Esophagus (tissue), 2 donors: ENCODE results near the gene ARHGEF4. TPM values are rescaled to one million over a fixed set of nuclear protein-coding genes. Genes with fewer than 3 reads are reported as not detected.
A peak's percentile ranks its signal among the peaks of the same experiment; 100 is the strongest.

Source experiments
- H3K27ac ChIP-seq, 2 donors: one replicate each; pipeline ENCODE4 v1.5.1; 2013; ENCODE audit warnings: low read depth in 2 of 2, mild to moderate bottlenecking in 2 of 2, inconsistent platforms in 1 of 2, low read length in 1 of 2, moderate library complexity in 1 of 2
- H3K27me3 ChIP-seq, 2 donors: one replicate each; pipeline ENCODE4 v1.6.1; 2013; ENCODE audit warnings: low read length in 2 of 2, control low read depth in 1 of 2, mild to moderate bottlenecking in 1 of 2; ENCODE audit not compliant: insufficient read depth in 2 of 2, control insufficient read depth in 1 of 2
- H3K36me3 ChIP-seq, 2 donors: one replicate each; pipeline ENCODE4 v1.6.1; 2013; ENCODE audit warnings: low read length in 1 of 2; ENCODE audit not compliant: control insufficient read depth in 2 of 2, insufficient read depth in 2 of 2
- H3K4me1 ChIP-seq, 2 donors: one replicate each; pipeline ENCODE4 v1.6.1; 2013; ENCODE audit warnings: low read length in 1 of 2; ENCODE audit not compliant: control insufficient read depth in 2 of 2, insufficient read depth in 2 of 2
- H3K4me3 ChIP-seq, 2 donors: one replicate each; pipeline ENCODE4 v1.5.1; 2013; ENCODE audit warnings: low read length in 2 of 2, mild to moderate bottlenecking in 2 of 2, low read depth in 1 of 2, moderate library complexity in 1 of 2
- H3K9me3 ChIP-seq, 2 donors: one replicate each; pipeline ENCODE4 v1.6.1; 2013; ENCODE audit warnings: mild to moderate bottlenecking in 2 of 2, low read depth in 1 of 2, low read length in 1 of 2, moderate library complexity in 1 of 2; ENCODE audit not compliant: control insufficient read depth in 2 of 2, insufficient read depth in 1 of 2
- WGBS, 2 donors: extraction: QIAGEN DNeasy Blood & Tissue Kit; methylation state at CpG; one replicate each; pipeline ENCODE4 v1.1.7; 2013; 5-methylcytosine and 5-hydroxymethylcytosine counted together
- polyA plus RNA-seq, 2 donors: library from polyadenylated mRNA; stranded (reverse); fragments of 200-250 nt; gene quantifications; one replicate each; pipeline ENCODE4 v1.2.3, GENCODE V29; 2013
- donor health status: healthy with polysubstance abuse.
- donor health status: Bipolar disorder and iron deficiency.

Gene ARHGEF4
- polyA plus RNA-seq, 2 donors = 32.2 to 98.9 TPM

DNA sequence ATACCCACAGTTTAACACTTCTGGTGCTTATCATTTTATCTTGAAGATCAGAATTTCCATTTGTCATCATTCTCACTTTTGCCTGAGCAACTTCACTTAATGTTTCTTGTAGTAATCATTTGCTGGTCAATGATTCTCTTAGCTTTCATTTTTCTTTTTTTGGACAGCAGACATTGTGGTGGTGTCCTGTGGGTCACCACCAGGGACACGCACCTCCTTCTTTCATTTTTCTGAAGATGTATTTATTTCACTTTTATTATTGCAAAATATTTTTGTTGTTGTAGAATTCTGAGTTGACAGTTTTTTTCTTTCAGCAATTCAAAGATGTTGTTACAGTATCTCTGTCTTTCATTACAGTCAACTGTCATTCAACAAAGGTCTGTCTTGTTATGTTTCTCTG, 172.3 kb downstream of the ARHGEF4 start:
- no peaks in the 10 kb centered on the region for H3K36me3 ChIP-seq
- 88 to 91% methylated on average over 1 of the region's 1 CpG for WGBS, 2 donors
- no peaks in the 10 kb centered on the region for H3K9me3 ChIP-seq
- no peak overlapping the region for H3K27ac ChIP-seq
- H3K27me3 ChIP-seq = no peaks in the 10 kb centered on the region
- no peaks in the 10 kb centered on the region for H3K4me1 ChIP-seq
- no peak overlapping the region for H3K4me3 ChIP-seq

DNA sequence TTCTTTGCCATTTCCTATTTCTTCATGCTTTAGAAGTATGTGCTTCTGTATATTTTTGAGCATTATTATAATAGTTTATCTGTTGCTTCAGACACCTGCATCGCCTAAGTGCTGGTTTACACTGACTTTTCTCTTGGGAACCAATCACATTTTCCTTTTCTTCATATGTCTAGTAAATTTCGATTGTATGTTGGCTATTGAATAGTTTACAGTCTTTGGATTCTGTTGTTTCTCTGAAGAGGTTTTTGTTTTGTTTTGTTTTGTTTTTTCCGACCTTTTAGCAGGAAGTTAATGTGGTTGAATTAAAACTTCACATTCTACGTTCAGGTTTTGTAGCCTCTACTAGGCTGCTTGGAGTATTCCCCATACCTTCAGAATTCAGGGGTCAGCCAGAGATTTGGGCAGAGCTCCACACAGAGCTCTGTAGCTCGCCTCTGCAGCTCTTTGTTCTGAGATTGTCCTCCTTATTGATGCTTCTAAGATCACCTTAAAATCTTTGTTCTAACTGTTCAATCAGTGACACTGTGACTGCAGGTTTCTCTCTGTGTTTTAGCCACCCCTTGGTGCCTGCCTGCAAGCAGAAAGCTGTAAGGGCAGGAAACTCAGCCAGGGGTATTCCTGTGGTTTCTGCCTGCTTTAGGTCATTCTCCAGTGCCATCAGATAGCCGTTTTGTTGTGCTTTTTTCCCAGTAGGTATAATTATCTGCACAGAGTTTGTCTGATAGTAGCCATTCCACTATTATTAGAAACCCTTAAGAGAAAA, 173.2 kb downstream of the ARHGEF4 start:
- H3K36me3 ChIP-seq = no peaks in the 10 kb centered on the region
- no peaks in the 10 kb centered on the region for H3K4me1 ChIP-seq
- WGBS, 2 donors = 75 to 78% methylated on average over 6 of the region's 6 CpGs

GRCh38 chr2:131010566-131010965, 173.9 kb downstream of the ARHGEF4 start:
- Histone ChIP-seq H3K9me3 (no peaks in the 10 kb centered on the region), H3K27ac (no peak overlapping the region), H3K4me1 (no peaks in the 10 kb centered on the region), H3K27me3 (no peaks in the 10 kb centered on the region), H3K4me3 (no peak overlapping the region), H3K36me3 (no peaks in the 10 kb centered on the region)
- 63 to 73% methylated on average over 4 of the region's 4 CpGs for WGBS, 2 donors

More for the DNA sequence above, 173.2 kb downstream of the ARHGEF4 start:
- no peak overlapping the region for H3K4me3 ChIP-seq
- H3K27me3 ChIP-seq = no peaks in the 10 kb centered on the region
- H3K27ac ChIP-seq = no peak overlapping the region
- H3K9me3 ChIP-seq = no peaks in the 10 kb centered on the region

GRCh38 chr2:131011486-131011885, 174.8 kb downstream of the ARHGEF4 start:
- 58 to 66% methylated on average over 7 of the region's 7 CpGs for WGBS, 2 donors

DNA sequence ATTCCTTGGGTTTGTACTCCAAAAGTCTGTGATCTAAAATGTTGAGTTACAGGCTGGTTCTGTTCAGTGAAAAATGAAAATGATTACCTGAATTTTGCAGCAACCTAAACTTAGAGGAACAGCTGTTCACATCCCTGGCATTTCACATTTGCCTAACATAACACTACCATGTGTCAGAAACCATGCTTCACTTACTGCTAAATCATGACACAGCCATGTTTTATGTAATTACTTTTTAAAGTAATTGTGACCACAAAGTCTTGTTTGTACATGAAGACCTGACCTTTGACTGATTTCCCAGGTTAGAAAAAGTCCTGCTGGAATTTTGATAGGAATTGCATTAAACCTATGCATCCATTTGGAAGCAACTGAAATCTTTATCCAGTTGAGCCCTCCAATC, 177.4 kb downstream of the ARHGEF4 start:
- no peak overlapping the region for H3K27ac ChIP-seq
- no peaks in the 10 kb centered on the region for H3K36me3 ChIP-seq
- no peaks in the 10 kb centered on the region for H3K27me3 ChIP-seq
- H3K9me3 ChIP-seq = no peaks in the 10 kb centered on the region
- no peak overlapping the region for H3K4me3 ChIP-seq
- peaks cover 0 to 2% of the 10 kb centered on the region in 2 donors for H3K4me1 ChIP-seq

More at GRCh38 chr2:131011486-131011885, 174.8 kb downstream of the ARHGEF4 start:
- Histone ChIP-seq H3K27me3 (no peaks in the 10 kb centered on the region), H3K36me3 (no peaks in the 10 kb centered on the region), H3K27ac (no peak overlapping the region), H3K9me3 (no peaks in the 10 kb centered on the region), H3K4me3 (no peak overlapping the region), H3K4me1 (no peaks in the 10 kb centered on the region)

- Histone ChIP-seq H3K4me3 (no peak overlapping the region), H3K27ac (no peak overlapping the region), H3K9me3 (no peaks in the 10 kb centered on the region), H3K4me1 (peaks cover 0 to 2% of the 10 kb centered on the region in 2 donors), H3K36me3 (no peaks in the 10 kb centered on the region), H3K27me3 (no peaks in the 10 kb centered on the region)
- 84 to 89% methylated on average over 11 of the region's 11 CpGs for WGBS, 2 donors
These were observed 179.1 kb downstream of the ARHGEF4 start for GRCh38 chr2:131015764-131016163.

DNA sequence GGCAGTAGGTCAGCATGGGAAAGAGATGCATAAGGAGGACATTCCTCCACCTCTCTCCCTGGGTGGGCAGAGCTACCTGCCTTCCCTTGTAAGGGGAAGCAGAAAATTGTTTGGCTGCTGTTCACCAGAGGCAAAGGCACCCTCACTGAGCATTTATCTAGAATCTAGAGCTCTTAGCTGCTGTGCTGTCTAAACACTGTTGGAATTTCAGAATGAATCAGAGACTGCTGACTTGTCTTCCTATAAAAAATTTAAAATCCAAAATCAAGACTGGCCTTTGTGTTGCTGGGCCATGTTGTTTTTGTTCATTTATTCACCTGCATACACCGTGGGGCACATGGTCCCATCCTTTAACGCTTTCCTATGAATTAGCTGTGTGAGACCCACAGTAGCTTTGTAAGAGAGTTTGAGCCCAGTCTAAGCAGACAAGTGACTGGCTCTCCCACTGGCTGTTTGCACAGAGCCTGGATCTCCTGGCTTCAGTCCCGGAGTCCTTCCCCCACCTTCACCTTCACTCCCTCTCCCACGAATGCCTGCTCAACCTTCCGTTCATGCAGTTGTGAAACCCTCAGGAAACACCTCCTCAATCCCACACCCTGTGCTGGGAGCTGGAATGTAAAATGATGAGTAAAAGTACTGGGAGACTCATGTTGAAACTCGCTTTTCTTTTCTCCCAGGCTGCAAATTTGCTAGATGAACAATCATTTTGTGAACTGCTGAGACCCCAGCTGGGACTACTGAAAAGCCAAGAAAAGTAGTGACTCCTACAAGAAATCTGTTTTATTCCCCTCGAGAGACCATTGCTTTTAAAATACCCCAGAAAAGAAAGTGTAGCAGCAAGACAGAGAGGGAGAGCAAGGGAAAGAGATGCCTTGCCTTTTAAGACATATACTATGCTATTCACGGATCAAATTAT, 180.4 kb downstream of the ARHGEF4 start:
- Histone ChIP-seq H3K9me3 (no peaks in the 10 kb centered on the region), H3K4me1 (peaks cover 0 to 2% of the 10 kb centered on the region in 2 donors), H3K27me3 (no peaks in the 10 kb centered on the region), H3K36me3 (no peaks in the 10 kb centered on the region), H3K27ac (peak overlapping the region; percentile 62 to 83), H3K4me3 (no peak overlapping the region)
- WGBS, 2 donors = 23 to 27% methylated on average over 8 of the region's 8 CpGs

- whole genome bisulfite sequencing, 2 donors = 68 to 83% methylated on average over 1 of the region's 1 CpG
- Histone ChIP-seq H3K27me3 (no peaks in the 10 kb centered on the region), H3K4me3 (no peak overlapping the region), H3K9me3 (peaks cover 3% of the 10 kb centered on the region in 2 donors), H3K27ac (no peak overlapping the region), H3K4me1 (peaks cover 0 to under 1% of the 10 kb centered on the region in 2 donors), H3K36me3 (peaks cover 0 to 3% of the 10 kb centered on the region in 2 donors)
These were observed 186.0 kb downstream of the ARHGEF4 start for GRCh38 chr2:131022731-131023130.

GRCh38 chr2:131023758-131024157, 187.0 kb downstream of the ARHGEF4 start:
- H3K27me3 ChIP-seq = no peaks in the 10 kb centered on the region
- no peak overlapping the region for H3K4me3 ChIP-seq
- no peak overlapping the region for H3K27ac ChIP-seq
- H3K36me3 ChIP-seq = peaks cover 0 to 12% of the 10 kb centered on the region in 2 donors
- peaks cover 6 to 8% of the 10 kb centered on the region in 2 donors for H3K9me3 ChIP-seq
- 91 to 100% methylated on average over 1 of the region's 1 CpG for WGBS, 2 donors
- peaks cover 0 to 3% of the 10 kb centered on the region in 2 donors for H3K4me1 ChIP-seq
